Neuron (in vitro differentiated cells): Measurements from ENCODE around the gene ATF7.

Experiments
- H2AFZ ChIP-seq: one replicate; pipeline ENCODE4 v1.6.1; 2013; ENCODE audit warnings: low read depth, mild to moderate bottlenecking, inconsistent platforms, low read length, moderate library complexity
- H3K27me3 ChIP-seq: one replicate; pipeline ENCODE4 v1.6.1; 2013; ENCODE audit warnings: low read length; ENCODE audit not compliant: insufficient read depth
- H3K36me3 ChIP-seq: one replicate; pipeline ENCODE4 v1.6.1; 2013; ENCODE audit warnings: low read length; ENCODE audit not compliant: insufficient read depth
- H3K4me1 ChIP-seq: one replicate; pipeline ENCODE4 v1.6.1; 2013; ENCODE audit warnings: low read length; ENCODE audit not compliant: insufficient read depth
- H3K4me3 ChIP-seq: 2 replicates; pipeline ENCODE4 v1.5.1; 2013; ENCODE audit warnings: mild to moderate bottlenecking, low read length, moderate library complexity
- H3K9me3 ChIP-seq: one replicate; pipeline ENCODE4 v1.6.1; 2013; ENCODE audit warnings: low read length

ATF7 gene

GRCh38 chr12:53515291-53515680, 110.9 kb downstream of the ATF7 start:
- no peaks in the 10 kb centered on the region for H3K4me1 ChIP-seq
- H3K36me3 ChIP-seq: peaks cover 70% of the 10 kb centered on the region

GRCh38 chr12:53514628-53515290, 111.4 kb downstream of the ATF7 start:
- Histone ChIP-seq H3K36me3 (peaks cover 65% of the 10 kb centered on the region), H3K4me1 (no peaks in the 10 kb centered on the region), H2AFZ (no peak overlapping the region), H3K4me3 (no peak overlapping the region), H3K27me3 (no peaks in the 10 kb centered on the region), H3K9me3 (no peaks in the 10 kb centered on the region)

More at GRCh38 chr12:53515291-53515680, 110.9 kb downstream of the ATF7 start:
- H3K9me3 ChIP-seq: no peaks in the 10 kb centered on the region
- H3K4me3 ChIP-seq: no peak overlapping the region
- H2AFZ ChIP-seq: no peak overlapping the region
- H3K27me3 ChIP-seq: no peaks in the 10 kb centered on the region

GRCh38 chr12:53513712-53514410, 112.3 kb downstream of the ATF7 start:
- peaks cover 62% of the 10 kb centered on the region for H3K36me3 ChIP-seq

GRCh38 chr12:53510181-53510812, 115.9 kb downstream of the ATF7 start:
- Histone ChIP-seq H3K4me3 (no peak overlapping the region), H3K36me3 (peaks cover 55% of the 10 kb centered on the region), H3K27me3 (no peaks in the 10 kb centered on the region), H3K4me1 (no peaks in the 10 kb centered on the region), H3K9me3 (no peaks in the 10 kb centered on the region), H2AFZ (no peak overlapping the region)

More at GRCh38 chr12:53513712-53514410, 112.3 kb downstream of the ATF7 start:
- Histone ChIP-seq H3K9me3 (no peaks in the 10 kb centered on the region), H3K4me3 (no peak overlapping the region), H3K27me3 (no peaks in the 10 kb centered on the region), H2AFZ (no peak overlapping the region), H3K4me1 (no peaks in the 10 kb centered on the region)

- H3K9me3 ChIP-seq: no peaks in the 10 kb centered on the region
- H3K27me3 ChIP-seq: no peaks in the 10 kb centered on the region
- H3K36me3 ChIP-seq: peaks cover 53% of the 10 kb centered on the region
Observed at GRCh38 chr12:53508534-53509170, 117.5 kb downstream of the ATF7 start.

GRCh38 chr12:53507603-53507885, 118.6 kb downstream of the ATF7 start:
- no peaks in the 10 kb centered on the region for H3K4me1 ChIP-seq
- peaks cover 48% of the 10 kb centered on the region for H3K36me3 ChIP-seq
- H3K4me3 ChIP-seq: no peak overlapping the region
- no peaks in the 10 kb centered on the region for H3K27me3 ChIP-seq
- no peak overlapping the region for H2AFZ ChIP-seq
- no peaks in the 10 kb centered on the region for H3K9me3 ChIP-seq

More at GRCh38 chr12:53508534-53509170, 117.5 kb downstream of the ATF7 start:
- Histone ChIP-seq H3K4me1 (no peaks in the 10 kb centered on the region), H3K4me3 (no peak overlapping the region), H2AFZ (no peak overlapping the region)

- Histone ChIP-seq H3K36me3 (peaks cover 43% of the 10 kb centered on the region), H2AFZ (no peak within 1 kb of the TSS), H3K9me3 (no peaks in the 10 kb centered on the region)
Observed at GRCh38 chr12:53506881-53507602, 119.1 kb downstream of the ATF7 start, which contains the start of gene NPFF. TSS of gene NPFF (minus strand) at chr12:53507484. CDS start at chr12:53507474, 10 bp downstream.

GRCh38 chr12:53506450-53506785, 119.8 kb downstream of the ATF7 start:
- no peaks in the 10 kb centered on the region for H3K9me3 ChIP-seq
- H3K36me3 ChIP-seq: peaks cover 37% of the 10 kb centered on the region
- H2AFZ ChIP-seq: no peak overlapping the region

More at GRCh38 chr12:53506881-53507602, 119.1 kb downstream of the ATF7 start, which contains the start of gene NPFF:
- peaks cover 3% of the 10 kb centered on the region for H3K4me1 ChIP-seq
- no peak within 1 kb of the TSS for H3K4me3 ChIP-seq
- H3K27me3 ChIP-seq: no peaks in the 10 kb centered on the region

GRCh38 chr12:53505555-53506449, 120.4 kb downstream of the ATF7 start:
- Histone ChIP-seq H3K36me3 (peaks cover 37% of the 10 kb centered on the region), H3K4me3 (no peak overlapping the region), H3K4me1 (peaks cover 9% of the 10 kb centered on the region), H3K9me3 (no peaks in the 10 kb centered on the region), H2AFZ (no peak overlapping the region), H3K27me3 (no peaks in the 10 kb centered on the region)

More at GRCh38 chr12:53506450-53506785, 119.8 kb downstream of the ATF7 start:
- Histone ChIP-seq H3K4me3 (no peak overlapping the region), H3K27me3 (no peaks in the 10 kb centered on the region), H3K4me1 (peaks cover 9% of the 10 kb centered on the region)

- Histone ChIP-seq H3K27me3 (no peaks in the 10 kb centered on the region), H3K9me3 (no peaks in the 10 kb centered on the region), H3K36me3 (peaks cover 37% of the 10 kb centered on the region), H2AFZ (no peak overlapping the region), H3K4me3 (no peak overlapping the region), H3K4me1 (peaks cover 13% of the 10 kb centered on the region)
Observed at GRCh38 chr12:53505086-53505485, 121.1 kb downstream of the ATF7 start.

- H3K36me3 ChIP-seq: peaks cover 37% of the 10 kb centered on the region
Observed at GRCh38 chr12:53504004-53504920, 121.9 kb downstream of the ATF7 start.

More at GRCh38 chr12:53504004-53504920, 121.9 kb downstream of the ATF7 start:
- peaks cover 17% of the 10 kb centered on the region for H3K4me1 ChIP-seq
- H2AFZ ChIP-seq: no peak overlapping the region
- no peak overlapping the region for H3K4me3 ChIP-seq
- no peaks in the 10 kb centered on the region for H3K9me3 ChIP-seq
- H3K27me3 ChIP-seq: no peaks in the 10 kb centered on the region
